ENCODE measurements around the gene TAAR9. TPM values are rescaled to one million over a fixed set of nuclear protein-coding genes. Genes with fewer than 3 reads are reported as not detected.
"Not testable (repeated sequence)": the region's sequence is repeated elsewhere in the genome, so short reads cannot be mapped to it uniquely, and the experiment has no call there.

TAAR9 gene
- total and polyA plus RNA-seq, 12 donors = not detected

GRCh38 chr6:132552372-132552771, 14.3 kb downstream of the TAAR9 start, which contains the start of gene TAAR8:
Gene TAAR8, plus strand, starts transcription at chr6:132552672. Its CDS starts 21 bp downstream, at chr6:132552693.
- 92 to 97% methylated on average over 2 of the region's 2 CpGs for WGBS, 2 donors
- Histone ChIP-seq H3K4me1 (no peaks in the 10 kb centered on the region), H3K27ac (no peak within 1 kb of the TSS), H3K36me3 (no peaks in the 10 kb centered on the region), H3K27me3 (peaks cover 0 to 39% (median 21%) of the 10 kb centered on the region in 7 donors), H3K9me3 (no peaks in the 10 kb centered on the region), H3K4me3 (no peak within 1 kb of the TSS)
- intact Hi-C loops (cut with DNase I) = no loop called here
- DNase-seq (no peak), ATAC-seq (no peak)
- no peak for TF ChIP-seq CTCF (IDR thresholded peaks at IDR 0.05)

- DNase-seq, H3K36me3 ChIP-seq, ATAC-seq, H3K4me1 ChIP-seq, H3K4me3 ChIP-seq, H3K27ac ChIP-seq, H3K9me3 ChIP-seq: not testable (repeated sequence)
- WGBS, 2 donors = 71 to 73% methylated on average over 3 of the region's 3 CpGs
- intact Hi-C loops (cut with DNase I) = loop anchor here in 1 of 10 donors (5.0 kb wide), 1 partner anchor 1623 kb away; no protein-coding TSS in a partner anchor
- H3K27me3 ChIP-seq = peaks cover 0 to 55% (median 12%) of the 10 kb centered on the region in 7 donors
Observed at GRCh38 chr6:132560087-132560486, 22.0 kb downstream of the TAAR9 start.

GRCh38 chr6:132566404-132566803, 28.3 kb downstream of the TAAR9 start:
- TF ChIP-seq CTCF (IDR thresholded peaks at IDR 0.05) = no peak
- Histone ChIP-seq H3K9me3 (no peaks in the 10 kb centered on the region), H3K27ac (no peak overlapping the region), H3K36me3 (no peaks in the 10 kb centered on the region), H3K4me3 (no peak overlapping the region), H3K4me1 (no peaks in the 10 kb centered on the region), H3K27me3 (peaks cover 0 to 62% (median 13%) of the 10 kb centered on the region in 7 donors)
- intact Hi-C loops (cut with DNase I) = no loop called here
- no peak for ATAC-seq
- no peak for DNase-seq
- WGBS, 2 donors = 78 to 81% methylated on average over 6 of the region's 6 CpGs

GRCh38 chr6:132567566-132567965, 29.5 kb downstream of the TAAR9 start:
- no peaks in the 10 kb centered on the region for H3K9me3 ChIP-seq
- no peaks in the 10 kb centered on the region for H3K36me3 ChIP-seq
- intact Hi-C loops (cut with DNase I) = no loop called here
- TF ChIP-seq CTCF (IDR thresholded peaks at IDR 0.05) = no peak
- H3K27ac ChIP-seq = no peak overlapping the region
- peaks cover 0 to 8% (median 0%) of the 10 kb centered on the region in 9 donors for H3K4me1 ChIP-seq
- no peak overlapping the region for H3K4me3 ChIP-seq
- WGBS, 2 donors = 64 to 77% methylated on average over 1 of the region's 1 CpG
- ATAC-seq (no peak), DNase-seq (no peak)
- H3K27me3 ChIP-seq = peaks cover 0 to 72% (median 13%) of the 10 kb centered on the region in 7 donors

- intact Hi-C loops (cut with DNase I) = no loop called here
- H3K4me3 ChIP-seq = no peak overlapping the region
- 48 to 53% methylated on average over 6 of the region's 6 CpGs for WGBS, 2 donors
- no peak overlapping the region for H3K27ac ChIP-seq
- DNase-seq = no peak
- no peak for TF ChIP-seq CTCF (IDR thresholded peaks at IDR 0.05)
- H3K36me3 ChIP-seq = no peaks in the 10 kb centered on the region
- H3K27me3 ChIP-seq = peaks cover 0 to 62% (median 20%) of the 10 kb centered on the region in 7 donors
- H3K4me1 ChIP-seq = peaks cover 0 to 8% (median 0%) of the 10 kb centered on the region in 9 donors
- no peak for ATAC-seq
- H3K9me3 ChIP-seq = no peaks in the 10 kb centered on the region
Observed at GRCh38 chr6:132568611-132569010, 30.5 kb downstream of the TAAR9 start.
